Measurements from ENCODE around the gene ERG. TPM values are rescaled to one million over a fixed set of nuclear protein-coding genes. Genes with fewer than 3 reads are reported as not detected.

ERG gene
- total and polyA plus RNA-seq, 2 of the 13 experiments (the other 11 are each of a cell fraction or from before 2014, with no cell fraction given) = not detected

- TF ChIP-seq, protein P1, sequence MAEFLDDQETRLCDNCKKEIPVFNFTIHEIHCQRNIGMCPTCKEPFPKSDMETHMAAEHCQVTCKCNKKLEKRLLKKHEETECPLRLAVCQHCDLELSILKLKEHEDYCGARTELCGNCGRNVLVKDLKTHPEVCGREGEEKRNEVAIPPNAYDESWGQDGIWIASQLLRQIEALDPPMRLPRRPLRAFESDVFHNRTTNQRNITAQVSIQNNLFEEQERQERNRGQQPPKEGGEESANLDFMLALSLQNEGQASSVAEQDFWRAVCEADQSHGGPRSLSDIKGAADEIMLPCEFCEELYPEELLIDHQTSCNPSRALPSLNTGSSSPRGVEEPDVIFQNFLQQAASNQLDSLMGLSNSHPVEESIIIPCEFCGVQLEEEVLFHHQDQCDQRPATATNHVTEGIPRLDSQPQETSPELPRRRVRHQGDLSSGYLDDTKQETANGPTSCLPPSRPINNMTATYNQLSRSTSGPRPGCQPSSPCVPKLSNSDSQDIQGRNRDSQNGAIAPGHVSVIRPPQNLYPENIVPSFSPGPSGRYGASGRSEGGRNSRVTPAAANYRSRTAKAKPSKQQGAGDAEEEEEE (CRISPR knock-in tag; IDR thresholded peaks at IDR 0.05; ENCODE audit: borderline replicate concordance) = no peak
- TF ChIP-seq ADNP (CRISPR knock-in tag; IDR thresholded peaks at IDR 0.05) = no peak
Measured at GRCh38 chr21:38389896-38390295, 108.4 kb downstream of the ERG start (continued).

- Histone ChIP-seq H3K79me2 (ENCODE audit: insufficient read depth, low read length) (no peaks in the 10 kb centered on the region), H3K27ac (ENCODE audit: extremely low read length, insufficient read depth, low read length) (no peak overlapping the region), H2AFZ (ENCODE audit: low read length) (no peak overlapping the region), H3K36me3 (replicated peaks in 1 of 2; ENCODE audit: control insufficient read depth in 1 of 2, insufficient read depth in 2 of 2, low read length in 2 of 2) (no peaks in the 10 kb centered on the region), H4K20me1 (ENCODE audit: insufficient read depth, low read length) (no peaks in the 10 kb centered on the region), H3K9me3 (ENCODE audit: low read length) (no peaks in the 10 kb centered on the region), H3K9ac (ENCODE audit: insufficient read depth, low read depth, low read length) (no peak overlapping the region), H3K4me3 (replicated peaks in 1 of 3; ENCODE audit: insufficient read depth in 1 of 3, low read depth in 2 of 3, low read length in 3 of 3) (no peak overlapping the region), H3K4me2 (ENCODE audit: low read depth, low read length) (no peak overlapping the region), H3K4me1 (ENCODE audit: insufficient read depth, low read length) (no peaks in the 10 kb centered on the region), H3K27me3 (ENCODE audit: control insufficient read depth in 1 of 2, insufficient read depth in 2 of 2, low read length in 2 of 2) (peaks cover 1 to 4% of the 10 kb centered on the region in 2 experiments; a peak in 3 of 5 replicates)
- CTCF ChIA-PET (ENCODE audit: low intra/inter-chr PET ratio, low total read pairs) = no interaction called here
- BruUV-seq (replicated peaks) = no TSS peak
- DNase-seq (ENCODE audit: low spot score) = no peak
- ATAC-seq = no peak
- FAIRE-seq = no peak
- WGBS (ENCODE audit: low lambda C conversion rate) = 53% methylated on average over 2 of the region's 2 CpGs
- no peak for TF ChIP-seq ZFP36L2 (CRISPR knock-in tag; IDR thresholded peaks at IDR 0.05)
- TF ChIP-seq SATB2 (CRISPR knock-in tag; IDR thresholded peaks at IDR 0.05) = no peak
- TF ChIP-seq ZNF687 (CRISPR knock-in tag; IDR thresholded peaks at IDR 0.05) = no peak
- no peak for TF ChIP-seq ZNF160 (CRISPR knock-in tag; IDR thresholded peaks at IDR 0.05)
- no peak for TF ChIP-seq RORA (CRISPR knock-in tag; IDR thresholded peaks at IDR 0.05)
- no peak for TF ChIP-seq ZNF282 (IDR thresholded peaks at IDR 0.05; ENCODE audit: partially characterized antibody)
- no peak for TF ChIP-seq ZNF773 (CRISPR knock-in tag; IDR thresholded peaks at IDR 0.05; ENCODE audit: borderline replicate concordance)
- no peak for TF ChIP-seq DRAP1 (CRISPR knock-in tag; IDR thresholded peaks at IDR 0.05)
- POLR2A ChIA-PET = no interaction called here
- intact Hi-C loops (cut with micrococcal nuclease; ENCODE audit: unreplicated experiment) = no loop called here
- in situ Hi-C loops (cut with HindIII; ENCODE audit: extremely low pct_ligation_motif_present, low pct_unique_long_range_greater_than_20kb) = no loop called here
Measured at GRCh38 chr21:38389354-38389676, 109.0 kb downstream of the ERG start.

Measured in HepG2 (cell line).